WTC11 (cell line): ENCODE data around the gene SH3GL2. TPM values are rescaled to one million over a fixed set of nuclear protein-coding genes. Genes with fewer than 3 reads are reported as not detected.
A peak's percentile ranks its signal among the peaks of the same experiment; 100 is the strongest.

Source experiments
- ATAC-seq: fragments of 200-7000 bp; cut with Tn5 transposase; 2 replicates; pipeline ENCODE4 v1.10.0; 2021; ENCODE audit warnings: mild to moderate bottlenecking, moderate library complexity
- CTCF ChIA-PET: fragments of 300-600 bp; sonication (Branson Sonifier 250); formaldehyde crosslinking; loops from one replicate; lab custom pipeline; 2021; ENCODE audit warnings: antibody characterized with exemption; lab: Charles Lee
- POLR2A ChIA-PET: fragments of 350-600 bp; sonication (Branson Sonifier 250); formaldehyde crosslinking; loops from one replicate; lab custom pipeline; 2021; ENCODE audit warnings: antibody characterized with exemption; lab: Charles Lee
- DNase-seq: peaks from one replicate; pipeline ENCODE4 v3.0.0; 2021; ENCODE audit warnings: low spot score
- H3K27ac Mint-ChIP-seq: 2 replicates; pipeline ENCODE4 v1.8.0; 2021; ENCODE audit warnings: mixed read lengths
- H3K27me3 Mint-ChIP-seq: 2 replicates; pipeline ENCODE4 v1.8.0; 2021; ENCODE audit warnings: low read depth, mild to moderate bottlenecking, moderate library complexity, mixed read lengths
- H3K36me3 Mint-ChIP-seq: 2 replicates; pipeline ENCODE4 v1.8.0; 2021; ENCODE audit warnings: mixed read lengths
- H3K4me1 Mint-ChIP-seq: 2 replicates; pipeline ENCODE4 v1.8.0; 2022; ENCODE audit warnings: mixed read lengths
- H3K4me3 Mint-ChIP-seq: 2 replicates; pipeline ENCODE4 v1.8.0; 2021; ENCODE audit warnings: mild to moderate bottlenecking, moderate library complexity, mixed read lengths
- H3K9me3 Mint-ChIP-seq: 2 replicates; pipeline ENCODE4 v1.8.0; 2021; ENCODE audit warnings: mixed read lengths
- CDX4 ChIP-seq: fragments of 250-450 bp; sonication (Bioruptor Pico); IDR thresholded peaks from 2 replicates; pipeline ENCODE4 v1.9.0; 2021; ENCODE audit warnings: moderate library complexity, mild to moderate bottlenecking, inconsistent platforms, borderline replicate concordance
- E2F1 ChIP-seq: sonication (generic); formaldehyde crosslinking; IDR thresholded peaks from 2 replicates; pipeline ENCODE4 v1.8.0; 2022; ENCODE audit warnings: mild to moderate bottlenecking, missing genetic modification reagents
- ELF4 ChIP-seq: sonication (generic); formaldehyde crosslinking; IDR thresholded peaks from 2 replicates; pipeline ENCODE4 v1.8.1; 2022; ENCODE audit warnings: low read depth, mild to moderate bottlenecking, moderate library complexity, missing genetic modification reagents
- EMX1 ChIP-seq: fragments of 250-450 bp; sonication (Bioruptor Pico); IDR thresholded peaks from 2 replicates; pipeline ENCODE4 v1.8.0; 2021; ENCODE audit warnings: mild to moderate bottlenecking
- ESRRA ChIP-seq: sonication (generic); formaldehyde crosslinking; IDR thresholded peaks from 2 replicates; pipeline ENCODE4 v1.8.1; 2022; ENCODE audit warnings: mild to moderate bottlenecking, missing genetic modification reagents, borderline replicate concordance
- FOXP4 ChIP-seq: sonication (generic); formaldehyde crosslinking; IDR thresholded peaks from 2 replicates; pipeline ENCODE4 v1.8.0; 2022; ENCODE audit warnings: mild to moderate bottlenecking, missing genetic modification reagents
- GTF2I ChIP-seq: fragments of 250-450 bp; sonication (Bioruptor Pico); conservative IDR thresholded peaks from 2 replicates; pipeline ENCODE4 v1.4.0; 2021; ENCODE audit warnings: mild to moderate bottlenecking
- HMGA2 ChIP-seq: fragments of 250-450 bp; sonication (Bioruptor Pico); IDR thresholded peaks from 2 replicates; pipeline ENCODE4 v1.4.0; 2021; ENCODE audit warnings: mild to moderate bottlenecking, moderate library complexity
- JAZF1 ChIP-seq: fragments of 250-450 bp; sonication (Bioruptor Pico); IDR thresholded peaks from 2 replicates; pipeline ENCODE4 v1.9.0; 2021; ENCODE audit warnings: moderate library complexity, mild to moderate bottlenecking, inconsistent platforms
- JUN ChIP-seq: sonication (generic); formaldehyde crosslinking; IDR thresholded peaks from 2 replicates; pipeline ENCODE4 v1.8.0; 2023; ENCODE audit warnings: mild to moderate bottlenecking, missing genetic modification reagents
- MXD4 ChIP-seq: fragments of 250-450 bp; sonication (Bioruptor Pico); IDR thresholded peaks from 2 replicates; pipeline ENCODE4 v1.8.0; 2021; ENCODE audit warnings: mild to moderate bottlenecking, moderate library complexity, borderline replicate concordance
- NR1H2 ChIP-seq: sonication (generic); formaldehyde crosslinking; IDR thresholded peaks from 2 replicates; pipeline ENCODE4 v1.9.0; 2021; ENCODE audit warnings: mild to moderate bottlenecking, moderate library complexity, missing genetic modification reagents
- PRRX2 ChIP-seq: fragments of 250-450 bp; sonication (Bioruptor Pico); IDR thresholded peaks from 2 replicates; pipeline ENCODE4 v1.8.0; 2021; ENCODE audit warnings: mild to moderate bottlenecking
- SMAD3 ChIP-seq: sonication (generic); formaldehyde crosslinking; IDR thresholded peaks from 2 replicates; pipeline ENCODE4 v1.8.0; 2022; ENCODE audit warnings: missing genetic modification reagents, mild to moderate bottlenecking, borderline replicate concordance
- TCF7 ChIP-seq: sonication (generic); formaldehyde crosslinking; IDR thresholded peaks from 2 replicates; pipeline ENCODE4 v1.8.0; 2022; ENCODE audit warnings: mild to moderate bottlenecking, low read depth, missing genetic modification reagents, moderate library complexity
- TP53 ChIP-seq: sonication (generic); formaldehyde crosslinking; IDR thresholded peaks from 2 replicates; pipeline ENCODE4 v1.8.1; 2023; ENCODE audit warnings: mild to moderate bottlenecking, missing genetic modification reagents
- USF1 ChIP-seq: sonication (generic); formaldehyde crosslinking; IDR thresholded peaks from 2 replicates; pipeline ENCODE4 v1.8.0; 2022; ENCODE audit warnings: mild to moderate bottlenecking, missing genetic modification reagents
- USF2 ChIP-seq: sonication (generic); formaldehyde crosslinking; IDR thresholded peaks from 2 replicates; pipeline ENCODE4 v1.8.1; 2023; ENCODE audit warnings: mild to moderate bottlenecking, missing genetic modification reagents, moderate library complexity
- ZBTB21 ChIP-seq: sonication (generic); formaldehyde crosslinking; IDR thresholded peaks from 2 replicates; pipeline ENCODE4 v1.8.1; 2023; ENCODE audit warnings: mild to moderate bottlenecking, missing genetic modification reagents, borderline replicate concordance
- ZNF281 ChIP-seq: sonication (generic); formaldehyde crosslinking; IDR thresholded peaks from 2 replicates; pipeline ENCODE4 v1.8.0; 2023; ENCODE audit warnings: mild to moderate bottlenecking, missing genetic modification reagents
- ZNF425 ChIP-seq: fragments of 250-450 bp; sonication (Bioruptor Pico); conservative IDR thresholded peaks from 2 replicates; pipeline ENCODE4 v1.9.0; 2021; ENCODE audit warnings: mild to moderate bottlenecking
- total RNA-seq: library from RNA; stranded (reverse); gene quantifications from 3 replicates; pipeline ENCODE4 v1.2.3, GENCODE V29; 2021

Gene SH3GL2
- total RNA-seq, 1 experiment from 2014 or later: 4.2 TPM

- Mint-ChIP-seq H3K36me3 (no peaks in the 10 kb centered on the region), H3K4me1 (peaks cover 7% of the 10 kb centered on the region), H3K4me3 (no peak overlapping the region), H3K9me3 (peaks cover 14% of the 10 kb centered on the region), H3K27ac (no peak overlapping the region), H3K27me3 (no peaks in the 10 kb centered on the region)
- POLR2A ChIA-PET: no interaction called here
- ATAC-seq: no peak
- no peak for TF ChIP-seq PRRX2 (CRISPR knock-in tag)
- TF ChIP-seq EMX1 (CRISPR knock-in tag): no peak
- no peak for TF ChIP-seq ESRRA (CRISPR knock-in tag)
- no peak for TF ChIP-seq TCF7
- TF ChIP-seq HMGA2 (CRISPR knock-in tag): no peak
- no peak for TF ChIP-seq GTF2I
- TF ChIP-seq TP53 (CRISPR knock-in tag): no peak
- no peak for TF ChIP-seq MXD4 (CRISPR knock-in tag)
- TF ChIP-seq USF2 (CRISPR knock-in tag): no peak
- no peak for TF ChIP-seq SMAD3 (CRISPR knock-in tag)
- no peak for TF ChIP-seq JAZF1 (CRISPR knock-in tag)
- no peak for DNase-seq
- CTCF ChIA-PET: no interaction called here
These were observed 178.9 kb downstream of the SH3GL2 start for GRCh38 chr9:17757816-17758215.

GRCh38 chr9:17760250-17760649, 181.4 kb downstream of the SH3GL2 start:
- no peak overlapping the region for H3K27ac Mint-ChIP-seq
- no peaks in the 10 kb centered on the region for H3K36me3 Mint-ChIP-seq
- POLR2A ChIA-PET: no interaction called here
- no peaks in the 10 kb centered on the region for H3K27me3 Mint-ChIP-seq
- ATAC-seq (no peak), DNase-seq (no peak)
- TF ChIP-seq ZBTB21 (CRISPR knock-in tag) (no peak), USF1 (no peak)
- CTCF ChIA-PET: no interaction called here
- peaks cover 7% of the 10 kb centered on the region for H3K4me1 Mint-ChIP-seq
- H3K4me3 Mint-ChIP-seq: no peak overlapping the region
- H3K9me3 Mint-ChIP-seq: no peaks in the 10 kb centered on the region

- no peaks in the 10 kb centered on the region for H3K9me3 Mint-ChIP-seq
- H3K36me3 Mint-ChIP-seq: no peaks in the 10 kb centered on the region
- ATAC-seq: peak; percentile 65
- TF ChIP-seq E2F1 (CRISPR knock-in tag) (no peak), FOXP4 (CRISPR knock-in tag) (no peak), ELF4 (CRISPR knock-in tag) (no peak), SMAD3 (CRISPR knock-in tag) (no peak), NR1H2 (CRISPR knock-in tag) (no peak), ZBTB21 (CRISPR knock-in tag) (no peak), ZNF425 (CRISPR knock-in tag) (no peak), ZNF281 (CRISPR knock-in tag) (no peak), JUN (CRISPR knock-in tag) (no peak), CDX4 (CRISPR knock-in tag) (no peak)
These were observed 183.3 kb downstream of the SH3GL2 start for GRCh38 chr9:17761984-17762676.

More at GRCh38 chr9:17761984-17762676, 183.3 kb downstream of the SH3GL2 start:
- no peaks in the 10 kb centered on the region for H3K27me3 Mint-ChIP-seq
- H3K4me1 Mint-ChIP-seq: peaks cover 7% of the 10 kb centered on the region
- no peak overlapping the region for H3K27ac Mint-ChIP-seq
- CTCF ChIA-PET: interaction anchor here (1.1 kb wide), 1 partner anchor 49 kb away, joined by 3 read pairs; no protein-coding TSS in a partner anchor
- DNase-seq: no peak
- no peak overlapping the region for H3K4me3 Mint-ChIP-seq
- POLR2A ChIA-PET: no interaction called here
